Measurements from ENCODE around the gene GAN.

The GAN gene

GRCh38 chr16:81275064-81275532, 39.7 kb upstream of the GAN start:
- Histone ChIP-seq H3K4me3 (ENCODE audit: low read depth, low read length) (no peak overlapping the region), H3K4me1 (ENCODE audit: control insufficient read depth, insufficient read depth, low read length) (no peaks in the 10 kb centered on the region), H3K36me3 (ENCODE audit: control insufficient read depth in 2 of 2, insufficient read depth in 1 of 2, low read length in 2 of 2) (no peaks in the 10 kb centered on the region), H3K9me3 (ENCODE audit: control insufficient read depth, insufficient read depth, low read depth, low read length) (no peaks in the 10 kb centered on the region), H3K27ac (ENCODE audit: extremely low read depth, low read depth, low read length) (no peak overlapping the region)
- CTCF ChIA-PET = interaction anchor here (1.0 kb wide), 1 partner anchor 11 kb away, joined by 3 read pairs; no protein-coding TSS in a partner anchor
- TF ChIP-seq ZNF2 (tag by site-specific recombination; IDR thresholded peaks at IDR 0.05) (no peak), ZFP37 (tag by site-specific recombination; IDR thresholded peaks at IDR 0.05) (no peak), KLF10 (tag by site-specific recombination; IDR thresholded peaks at IDR 0.05) (no peak), ZNF777 (tag by site-specific recombination; IDR thresholded peaks at IDR 0.05; ENCODE audit: borderline replicate concordance) (no peak), ZNF133 (tag by site-specific recombination; IDR thresholded peaks at IDR 0.05) (no peak), ZNF645 (tag by site-specific recombination; IDR thresholded peaks at IDR 0.05) (no peak), ZNF600 (tag by site-specific recombination; IDR thresholded peaks at IDR 0.05) (no peak), ZNF169 (tag by site-specific recombination; IDR thresholded peaks at IDR 0.05) (no peak), ZNF335 (tag by site-specific recombination; conservative IDR thresholded peaks at IDR 0.05) (no peak)
- POLR2A ChIA-PET = interaction anchor here (0.6 kb wide), 1 partner anchor 106 kb away, joined by 3 read pairs; no protein-coding TSS in a partner anchor

GRCh38 chr16:81275795-81276194, 39.0 kb upstream of the GAN start:
- H3K36me3 ChIP-seq (ENCODE audit: control insufficient read depth in 2 of 2, insufficient read depth in 1 of 2, low read length in 2 of 2) = no peaks in the 10 kb centered on the region
- H3K4me1 ChIP-seq (ENCODE audit: control insufficient read depth, insufficient read depth, low read length) = no peaks in the 10 kb centered on the region
- TF ChIP-seq ZFP3 (tag by site-specific recombination; IDR thresholded peaks at IDR 0.05; ENCODE audit: low read depth) (no peak), KLF1 (tag by site-specific recombination; IDR thresholded peaks at IDR 0.05) (peak; percentile 64; the same call in 1 of the 2 replicates)
- no peaks in the 10 kb centered on the region for H3K9me3 ChIP-seq (ENCODE audit: control insufficient read depth, insufficient read depth, low read depth, low read length)
- ChIA-PET POLR2A (interaction anchor here (1.0 kb wide), 1 partner anchor 10 kb away, joined by 5 read pairs; no protein-coding TSS in a partner anchor), CTCF (no interaction called here)
- no peak overlapping the region for H3K4me3 ChIP-seq (ENCODE audit: low read depth, low read length)
- H3K27ac ChIP-seq (ENCODE audit: extremely low read depth, low read depth, low read length) = no peak overlapping the region

GRCh38 chr16:81276323-81276722, 38.4 kb upstream of the GAN start:
- H3K36me3 ChIP-seq (ENCODE audit: control insufficient read depth in 2 of 2, insufficient read depth in 1 of 2, low read length in 2 of 2) = no peaks in the 10 kb centered on the region
- no peaks in the 10 kb centered on the region for H3K4me1 ChIP-seq (ENCODE audit: control insufficient read depth, insufficient read depth, low read length)
- no peak overlapping the region for H3K27ac ChIP-seq (ENCODE audit: extremely low read depth, low read depth, low read length)
- POLR2A ChIA-PET = interaction anchor here (1.0 kb wide), 1 partner anchor 11 kb away, joined by 5 read pairs; no protein-coding TSS in a partner anchor
- CTCF ChIA-PET = interaction anchor here (0.7 kb wide), 1 partner anchor 72 kb away, joined by 3 read pairs; no protein-coding TSS in a partner anchor
- H3K4me3 ChIP-seq (ENCODE audit: low read depth, low read length) = no peak overlapping the region
- H3K9me3 ChIP-seq (ENCODE audit: control insufficient read depth, insufficient read depth, low read depth, low read length) = no peaks in the 10 kb centered on the region
- TF ChIP-seq KLF10 (tag by site-specific recombination; IDR thresholded peaks at IDR 0.05) = no peak
- TF ChIP-seq AEBP2 (tag by site-specific recombination; IDR thresholded peaks at IDR 0.05; ENCODE audit: borderline replicate concordance) = no peak
- no peak for TF ChIP-seq ZNF629 (tag by site-specific recombination; IDR thresholded peaks at IDR 0.05)
- TF ChIP-seq TCF7L2 (IDR thresholded peaks at IDR 0.05; ENCODE audit: borderline replicate concordance, low read depth, low read length) = no peak
- no peak for TF ChIP-seq HOXC10 (CRISPR knock-in tag; IDR thresholded peaks at IDR 0.05)
- TF ChIP-seq ZNF585B (tag by site-specific recombination; IDR thresholded peaks at IDR 0.05) = no peak
- no peak for TF ChIP-seq ZNF423 (tag by site-specific recombination; IDR thresholded peaks at IDR 0.05)
- no peak for TF ChIP-seq ZNF274 (IDR thresholded peaks at IDR 0.05; ENCODE audit: low read length)
- no peak for TF ChIP-seq ZNF274 (tag by site-specific recombination; IDR thresholded peaks at IDR 0.05; ENCODE audit: borderline replicate concordance)
- TF ChIP-seq ZNF155 (tag by site-specific recombination; IDR thresholded peaks at IDR 0.05) = no peak
- no peak for TF ChIP-seq ATF2 (tag by site-specific recombination; IDR thresholded peaks at IDR 0.05; ENCODE audit: low read depth)
- TF ChIP-seq WT1 (tag by site-specific recombination; IDR thresholded peaks at IDR 0.05) = no peak
- TF ChIP-seq ZNF624 (tag by site-specific recombination; IDR thresholded peaks at IDR 0.05) = no peak
- TF ChIP-seq ZNF280C (tag by site-specific recombination; IDR thresholded peaks at IDR 0.05) = no peak
- no peak for TF ChIP-seq ZNF433 (tag by site-specific recombination; IDR thresholded peaks at IDR 0.05; ENCODE audit: low read depth)
- no peak for TF ChIP-seq ZNF501 (tag by site-specific recombination; IDR thresholded peaks at IDR 0.05)
